PC-9 (cell line): ENCODE results near the gene GALNT9.

Experiments used
- CTCF ChIP-seq: fragments of 200-600 bp; sonication (generic); conservative IDR thresholded peaks from 2 replicates; pipeline ENCODE4 v1.6.1; 2017; ENCODE audit warnings: mixed run types, antibody characterized with exemption, mild to moderate bottlenecking, moderate library complexity
- EZH2 ChIP-seq: fragments of 200-600 bp; sonication (generic); IDR thresholded peaks from 2 replicates; pipeline ENCODE4 v1.8.0; 2017; ENCODE audit warnings: antibody characterized with exemption, low read depth

DNA sequence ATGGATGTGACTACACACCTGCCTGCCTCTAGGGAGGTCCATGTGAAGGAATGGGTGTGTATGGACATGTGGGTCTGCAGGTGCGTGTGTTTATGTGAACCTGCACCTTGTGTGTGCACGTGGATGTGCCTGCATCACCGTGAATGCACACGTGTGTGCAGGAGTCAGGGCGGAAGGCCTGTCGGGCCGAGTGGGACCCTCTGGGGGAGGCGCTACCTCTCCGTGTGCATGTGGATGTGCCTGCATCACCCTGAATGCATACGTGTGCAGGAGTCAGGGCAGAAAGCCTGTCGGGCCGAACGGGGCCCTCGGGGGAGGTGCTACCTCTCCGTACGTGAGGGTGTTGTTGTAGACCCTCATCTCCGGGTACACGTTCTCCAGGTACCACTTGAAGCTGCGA lies 128.6 kb downstream of the GALNT9 start:
- TF ChIP-seq CTCF (no peak), EZH2 (no peak)
